Measurements from ENCODE around the gene LRRC46.

The LRRC46 gene

GRCh38 chr17:47879028-47879585 is 47.6 kb downstream of the LRRC46 start:
- no peak for DNase-seq

- DNase-seq, result no peak
Observed at GRCh38 chr17:47879776-47880454, 48.4 kb downstream of the LRRC46 start.

- DNase-seq, result no peak
Observed at GRCh38 chr17:47882247-47882646, 50.8 kb downstream of the LRRC46 start.

- DNase-seq, result no peak
Observed at GRCh38 chr17:47882695-47883588, 51.5 kb downstream of the LRRC46 start.

DNA sequence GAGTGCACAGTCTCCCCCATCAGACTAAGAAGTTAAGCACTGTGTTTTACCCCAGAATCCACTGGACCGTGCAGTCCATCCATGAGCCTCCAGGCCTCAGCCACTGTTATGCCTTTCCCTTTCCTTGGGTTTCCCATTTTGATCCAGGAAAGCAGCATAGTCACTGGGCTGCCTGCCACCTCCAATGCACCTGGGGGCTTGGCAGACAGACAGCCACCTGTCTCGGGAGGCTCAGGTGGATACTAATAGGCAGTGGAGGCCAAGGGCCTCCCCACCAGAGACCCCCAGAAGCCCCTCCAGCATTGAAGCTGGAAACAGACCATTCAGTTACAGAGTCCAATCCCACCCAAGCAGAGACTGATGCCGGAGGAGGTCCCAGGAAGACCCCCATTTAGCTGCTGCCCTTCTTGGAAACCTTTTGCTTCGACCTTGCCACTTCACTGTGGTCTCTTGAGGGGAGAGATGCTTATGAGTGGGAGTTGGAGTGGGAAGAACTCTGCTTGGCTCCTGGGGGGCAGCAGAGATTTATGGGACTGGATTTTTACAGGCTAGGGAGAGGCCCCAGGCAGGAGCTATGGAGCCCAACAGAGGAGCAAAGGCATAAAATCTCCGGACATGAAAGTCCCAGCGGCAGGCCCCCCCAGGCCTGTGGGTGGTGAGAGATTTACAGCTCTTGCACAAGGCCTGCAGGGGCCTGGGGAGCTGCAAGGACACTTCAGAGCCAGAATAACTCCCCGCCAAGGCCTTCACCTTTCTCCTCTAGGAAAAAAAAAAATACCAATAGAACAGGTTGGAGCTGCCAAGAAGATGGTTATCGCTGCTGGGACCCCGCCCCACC is 52.3 kb downstream of the LRRC46 start:
- DNase-seq, result no peak

- DNase-seq, result no peak
Observed at GRCh38 chr17:47884427-47884740, 52.9 kb downstream of the LRRC46 start.

DNA sequence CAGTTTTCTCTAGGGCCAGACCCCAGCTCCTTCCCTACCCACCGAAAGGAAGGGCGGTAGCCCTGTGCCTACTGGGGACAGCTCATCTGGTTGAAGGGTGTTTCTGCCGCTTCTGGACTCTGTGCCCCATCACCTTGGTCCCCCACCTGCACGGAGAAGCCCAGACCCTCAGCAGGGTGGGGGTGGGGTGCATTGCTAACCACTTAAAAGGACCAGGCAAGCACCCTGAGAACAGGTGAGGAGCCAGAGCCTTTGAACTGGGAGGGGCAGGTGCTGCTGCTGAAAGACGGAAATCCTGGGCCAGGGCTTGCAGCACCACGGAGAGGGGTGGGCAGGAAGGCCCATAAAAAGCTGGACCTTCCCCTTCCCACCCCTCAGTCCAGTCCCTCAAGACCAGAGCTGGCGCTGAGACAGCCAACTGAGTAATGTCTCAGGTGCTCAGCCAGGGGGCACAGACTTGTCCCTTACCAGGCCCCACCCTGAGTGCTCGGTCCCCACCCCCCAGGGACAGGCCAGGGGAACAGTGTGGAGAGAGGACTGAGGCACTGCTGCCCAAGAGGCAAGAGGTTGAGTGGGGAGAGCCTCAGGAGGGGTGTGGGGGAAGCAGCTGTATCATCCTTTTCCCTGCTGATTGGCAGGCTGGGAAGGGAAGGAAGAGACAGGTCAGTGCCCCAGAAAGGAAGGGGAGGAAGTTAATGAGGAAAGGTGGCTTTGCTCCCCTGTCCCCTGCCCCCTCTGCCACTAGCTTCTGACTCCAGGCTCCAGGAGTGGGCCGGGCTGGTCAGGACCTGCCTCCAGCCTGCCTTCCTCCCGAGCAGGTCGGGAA is 53.6 kb downstream of the LRRC46 start:
- no peak for DNase-seq
